ENCODE data around the gene RMI2. TPM values are rescaled to one million over a fixed set of nuclear protein-coding genes. Genes with fewer than 3 reads are reported as not detected.

Gene RMI2
- total and polyA plus RNA-seq, 2 of the 8 experiments (the other 6 are each of a cell fraction or from before 2014, with no cell fraction given) = 58.2 to 96.0 TPM

DNA sequence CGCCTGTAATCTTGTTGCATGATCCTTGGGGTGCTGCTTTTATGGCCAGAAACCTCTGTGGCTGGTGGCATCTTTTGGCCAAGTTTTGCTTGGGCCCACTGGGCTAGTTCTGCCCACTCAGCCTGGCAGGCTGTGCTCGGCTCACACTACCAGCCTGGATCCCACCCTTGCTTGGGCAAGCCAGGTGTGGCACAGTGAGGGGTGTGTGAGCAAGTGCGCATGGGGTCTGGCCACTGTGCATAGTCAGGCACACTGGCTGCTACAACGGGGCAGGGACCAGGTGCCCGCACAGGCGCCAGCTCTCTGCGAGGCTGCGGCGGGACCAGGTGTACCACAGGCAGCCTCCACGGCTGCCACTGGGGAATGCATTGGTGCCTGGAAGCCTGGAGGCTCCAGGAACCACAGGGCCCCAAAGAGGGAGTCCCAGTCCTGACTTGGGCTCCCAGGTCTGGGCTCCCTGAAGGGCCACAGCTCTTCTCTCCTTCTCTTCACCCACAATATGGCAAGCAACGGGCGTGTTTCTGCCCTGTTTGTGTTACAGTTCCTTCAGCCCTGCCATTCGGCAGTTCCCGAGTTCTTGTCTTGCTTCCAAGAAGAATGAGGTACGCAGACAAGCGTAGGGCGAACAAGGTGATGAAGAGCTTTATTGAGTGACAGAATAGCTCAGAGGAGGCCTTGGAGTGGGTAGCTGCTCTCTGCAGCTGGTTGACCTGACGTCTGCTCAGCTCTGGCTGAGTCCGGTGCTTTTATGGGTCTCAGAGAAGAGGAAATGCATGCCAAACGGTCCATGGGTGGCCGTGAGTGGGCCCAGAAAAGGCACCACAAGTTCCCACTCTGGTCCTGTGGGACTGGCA lies 37.4 kb upstream of the RMI2 start (continued):
- TF ChIP-seq, protein P1, sequence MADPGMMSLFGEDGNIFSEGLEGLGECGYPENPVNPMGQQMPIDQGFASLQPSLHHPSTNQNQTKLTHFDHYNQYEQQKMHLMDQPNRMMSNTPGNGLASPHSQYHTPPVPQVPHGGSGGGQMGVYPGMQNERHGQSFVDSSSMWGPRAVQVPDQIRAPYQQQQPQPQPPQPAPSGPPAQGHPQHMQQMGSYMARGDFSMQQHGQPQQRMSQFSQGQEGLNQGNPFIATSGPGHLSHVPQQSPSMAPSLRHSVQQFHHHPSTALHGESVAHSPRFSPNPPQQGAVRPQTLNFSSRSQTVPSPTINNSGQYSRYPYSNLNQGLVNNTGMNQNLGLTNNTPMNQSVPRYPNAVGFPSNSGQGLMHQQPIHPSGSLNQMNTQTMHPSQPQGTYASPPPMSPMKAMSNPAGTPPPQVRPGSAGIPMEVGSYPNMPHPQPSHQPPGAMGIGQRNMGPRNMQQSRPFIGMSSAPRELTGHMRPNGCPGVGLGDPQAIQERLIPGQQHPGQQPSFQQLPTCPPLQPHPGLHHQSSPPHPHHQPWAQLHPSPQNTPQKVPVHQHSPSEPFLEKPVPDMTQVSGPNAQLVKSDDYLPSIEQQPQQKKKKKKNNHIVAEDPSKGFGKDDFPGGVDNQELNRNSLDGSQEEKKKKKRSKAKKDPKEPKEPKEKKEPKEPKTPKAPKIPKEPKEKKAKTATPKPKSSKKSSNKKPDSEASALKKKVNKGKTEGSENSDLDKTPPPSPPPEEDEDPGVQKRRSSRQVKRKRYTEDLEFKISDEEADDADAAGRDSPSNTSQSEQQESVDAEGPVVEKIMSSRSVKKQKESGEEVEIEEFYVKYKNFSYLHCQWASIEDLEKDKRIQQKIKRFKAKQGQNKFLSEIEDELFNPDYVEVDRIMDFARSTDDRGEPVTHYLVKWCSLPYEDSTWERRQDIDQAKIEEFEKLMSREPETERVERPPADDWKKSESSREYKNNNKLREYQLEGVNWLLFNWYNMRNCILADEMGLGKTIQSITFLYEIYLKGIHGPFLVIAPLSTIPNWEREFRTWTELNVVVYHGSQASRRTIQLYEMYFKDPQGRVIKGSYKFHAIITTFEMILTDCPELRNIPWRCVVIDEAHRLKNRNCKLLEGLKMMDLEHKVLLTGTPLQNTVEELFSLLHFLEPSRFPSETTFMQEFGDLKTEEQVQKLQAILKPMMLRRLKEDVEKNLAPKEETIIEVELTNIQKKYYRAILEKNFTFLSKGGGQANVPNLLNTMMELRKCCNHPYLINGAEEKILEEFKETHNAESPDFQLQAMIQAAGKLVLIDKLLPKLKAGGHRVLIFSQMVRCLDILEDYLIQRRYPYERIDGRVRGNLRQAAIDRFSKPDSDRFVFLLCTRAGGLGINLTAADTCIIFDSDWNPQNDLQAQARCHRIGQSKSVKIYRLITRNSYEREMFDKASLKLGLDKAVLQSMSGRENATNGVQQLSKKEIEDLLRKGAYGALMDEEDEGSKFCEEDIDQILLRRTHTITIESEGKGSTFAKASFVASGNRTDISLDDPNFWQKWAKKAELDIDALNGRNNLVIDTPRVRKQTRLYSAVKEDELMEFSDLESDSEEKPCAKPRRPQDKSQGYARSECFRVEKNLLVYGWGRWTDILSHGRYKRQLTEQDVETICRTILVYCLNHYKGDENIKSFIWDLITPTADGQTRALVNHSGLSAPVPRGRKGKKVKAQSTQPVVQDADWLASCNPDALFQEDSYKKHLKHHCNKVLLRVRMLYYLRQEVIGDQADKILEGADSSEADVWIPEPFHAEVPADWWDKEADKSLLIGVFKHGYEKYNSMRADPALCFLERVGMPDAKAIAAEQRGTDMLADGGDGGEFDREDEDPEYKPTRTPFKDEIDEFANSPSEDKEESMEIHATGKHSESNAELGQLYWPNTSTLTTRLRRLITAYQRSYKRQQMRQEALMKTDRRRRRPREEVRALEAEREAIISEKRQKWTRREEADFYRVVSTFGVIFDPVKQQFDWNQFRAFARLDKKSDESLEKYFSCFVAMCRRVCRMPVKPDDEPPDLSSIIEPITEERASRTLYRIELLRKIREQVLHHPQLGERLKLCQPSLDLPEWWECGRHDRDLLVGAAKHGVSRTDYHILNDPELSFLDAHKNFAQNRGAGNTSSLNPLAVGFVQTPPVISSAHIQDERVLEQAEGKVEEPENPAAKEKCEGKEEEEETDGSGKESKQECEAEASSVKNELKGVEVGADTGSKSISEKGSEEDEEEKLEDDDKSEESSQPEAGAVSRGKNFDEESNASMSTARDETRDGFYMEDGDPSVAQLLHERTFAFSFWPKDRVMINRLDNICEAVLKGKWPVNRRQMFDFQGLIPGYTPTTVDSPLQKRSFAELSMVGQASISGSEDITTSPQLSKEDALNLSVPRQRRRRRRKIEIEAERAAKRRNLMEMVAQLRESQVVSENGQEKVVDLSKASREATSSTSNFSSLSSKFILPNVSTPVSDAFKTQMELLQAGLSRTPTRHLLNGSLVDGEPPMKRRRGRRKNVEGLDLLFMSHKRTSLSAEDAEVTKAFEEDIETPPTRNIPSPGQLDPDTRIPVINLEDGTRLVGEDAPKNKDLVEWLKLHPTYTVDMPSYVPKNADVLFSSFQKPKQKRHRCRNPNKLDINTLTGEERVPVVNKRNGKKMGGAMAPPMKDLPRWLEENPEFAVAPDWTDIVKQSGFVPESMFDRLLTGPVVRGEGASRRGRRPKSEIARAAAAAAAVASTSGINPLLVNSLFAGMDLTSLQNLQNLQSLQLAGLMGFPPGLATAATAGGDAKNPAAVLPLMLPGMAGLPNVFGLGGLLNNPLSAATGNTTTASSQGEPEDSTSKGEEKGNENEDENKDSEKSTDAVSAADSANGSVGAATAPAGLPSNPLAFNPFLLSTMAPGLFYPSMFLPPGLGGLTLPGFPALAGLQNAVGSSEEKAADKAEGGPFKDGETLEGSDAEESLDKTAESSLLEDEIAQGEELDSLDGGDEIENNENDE (IDR thresholded peaks at IDR 0.05; ENCODE audit: insufficient replicate concordance, low read length) = no peak
- TF ChIP-seq, protein P2, sequence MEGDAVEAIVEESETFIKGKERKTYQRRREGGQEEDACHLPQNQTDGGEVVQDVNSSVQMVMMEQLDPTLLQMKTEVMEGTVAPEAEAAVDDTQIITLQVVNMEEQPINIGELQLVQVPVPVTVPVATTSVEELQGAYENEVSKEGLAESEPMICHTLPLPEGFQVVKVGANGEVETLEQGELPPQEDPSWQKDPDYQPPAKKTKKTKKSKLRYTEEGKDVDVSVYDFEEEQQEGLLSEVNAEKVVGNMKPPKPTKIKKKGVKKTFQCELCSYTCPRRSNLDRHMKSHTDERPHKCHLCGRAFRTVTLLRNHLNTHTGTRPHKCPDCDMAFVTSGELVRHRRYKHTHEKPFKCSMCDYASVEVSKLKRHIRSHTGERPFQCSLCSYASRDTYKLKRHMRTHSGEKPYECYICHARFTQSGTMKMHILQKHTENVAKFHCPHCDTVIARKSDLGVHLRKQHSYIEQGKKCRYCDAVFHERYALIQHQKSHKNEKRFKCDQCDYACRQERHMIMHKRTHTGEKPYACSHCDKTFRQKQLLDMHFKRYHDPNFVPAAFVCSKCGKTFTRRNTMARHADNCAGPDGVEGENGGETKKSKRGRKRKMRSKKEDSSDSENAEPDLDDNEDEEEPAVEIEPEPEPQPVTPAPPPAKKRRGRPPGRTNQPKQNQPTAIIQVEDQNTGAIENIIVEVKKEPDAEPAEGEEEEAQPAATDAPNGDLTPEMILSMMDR (IDR thresholded peaks at IDR 0.05; ENCODE audit: control extremely low read depth in 1 of 3, insufficient read depth in 1 of 3, low read depth in 1 of 3, low read length in 3 of 3) = no peak
- TF ChIP-seq, protein P3, sequence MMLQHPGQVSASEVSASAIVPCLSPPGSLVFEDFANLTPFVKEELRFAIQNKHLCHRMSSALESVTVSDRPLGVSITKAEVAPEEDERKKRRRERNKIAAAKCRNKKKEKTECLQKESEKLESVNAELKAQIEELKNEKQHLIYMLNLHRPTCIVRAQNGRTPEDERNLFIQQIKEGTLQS (IDR thresholded peaks at IDR 0.05; ENCODE audit: insufficient read depth, low read depth, low read length) = no peak
- TF ChIP-seq RBBP5 (IDR thresholded peaks at IDR 0.05; ENCODE audit: borderline replicate concordance, low read depth, low read length) (no peak), KDM5A (IDR thresholded peaks at IDR 0.05; ENCODE audit: low read length) (no peak)
